Ectodermal cell (in vitro differentiated cells): ENCODE data around the gene CDKAL1.
"Not testable (repeated sequence)": the region's sequence is repeated elsewhere in the genome, so short reads cannot be mapped to it uniquely, and the experiment has no call there.

Source experiments
- H3K27ac ChIP-seq: 2 replicates; pipeline ENCODE4 v1.7.0; 2013; ENCODE audit warnings: mild to moderate bottlenecking, low read depth, low read length; ENCODE audit not compliant: insufficient read depth, poor library complexity, severe bottlenecking
- H3K27me3 ChIP-seq: 2 replicates; pipeline ENCODE4 v1.7.0; 2013; ENCODE audit warnings: mild to moderate bottlenecking, low read length; ENCODE audit not compliant: insufficient read depth, control insufficient read depth, poor library complexity, severe bottlenecking
- H3K36me3 ChIP-seq: one replicate; pipeline ENCODE4 v1.7.0; 2013; ENCODE audit warnings: low read length; ENCODE audit not compliant: control insufficient read depth, insufficient read depth
- H3K4me1 ChIP-seq: one replicate; pipeline ENCODE4 v1.7.0; 2013; ENCODE audit warnings: low read length; ENCODE audit not compliant: control insufficient read depth, insufficient read depth
- H3K4me3 ChIP-seq: 2 replicates; pipeline ENCODE4 v1.7.0; 2013; ENCODE audit warnings: low read depth, low read length, control low read depth; ENCODE audit not compliant: insufficient read depth
- H3K9me3 ChIP-seq: 2 replicates; pipeline ENCODE4 v1.7.0; 2013; ENCODE audit warnings: mild to moderate bottlenecking, low read length, moderate library complexity; ENCODE audit not compliant: control insufficient read depth
- WGBS, 2 experiments: methylation state at CpG; one replicate each; pipeline ENCODE4 v1.1.7; 2013; ENCODE audit warnings: missing lambda C conversion rate in 2 of 2; 5-methylcytosine and 5-hydroxymethylcytosine counted together

CDKAL1 gene

GRCh38 chr6:21087188-21087587 lies 552.9 kb downstream of the CDKAL1 start:
- 94 to 98% methylated on average over 4 of the region's 4 CpGs for WGBS, 2 experiments
- no peaks in the 10 kb centered on the region for H3K4me1 ChIP-seq

GRCh38 chr6:21091411-21091810 lies 557.2 kb downstream of the CDKAL1 start:
- Histone ChIP-seq H3K36me3 (no peaks in the 10 kb centered on the region), H3K27me3 (no peaks in the 10 kb centered on the region), H3K4me3 (no peak overlapping the region), H3K9me3 (no peaks in the 10 kb centered on the region), H3K27ac (no peak overlapping the region), H3K4me1 (no peaks in the 10 kb centered on the region)
- WGBS, 2 experiments = 94 to 97% methylated on average over 1 to 2 of the region's 2 CpGs

More at GRCh38 chr6:21087188-21087587, 552.9 kb downstream of the CDKAL1 start:
- Histone ChIP-seq H3K27ac (no peak overlapping the region), H3K27me3 (no peaks in the 10 kb centered on the region), H3K9me3 (no peaks in the 10 kb centered on the region), H3K4me3 (no peak overlapping the region), H3K36me3 (no peaks in the 10 kb centered on the region)

GRCh38 chr6:21092231-21092772 lies 558.0 kb downstream of the CDKAL1 start:
- not testable (repeated sequence) for H3K4me1 ChIP-seq, H3K4me3 ChIP-seq, H3K27me3 ChIP-seq, H3K9me3 ChIP-seq, H3K36me3 ChIP-seq, H3K27ac ChIP-seq
- WGBS, 2 experiments = 75 to 85% methylated on average over 3 to 6 of the region's 6 CpGs

- Histone ChIP-seq H3K27ac (no peak overlapping the region), H3K4me1 (peaks cover 19% of the 10 kb centered on the region), H3K4me3 (no peak overlapping the region), H3K9me3 (no peaks in the 10 kb centered on the region), H3K36me3 (no peaks in the 10 kb centered on the region), H3K27me3 (no peaks in the 10 kb centered on the region)
- WGBS, 2 experiments = 80 to 98% methylated on average over 2 of the region's 2 CpGs
Observed at GRCh38 chr6:21095462-21095861, 561.2 kb downstream of the CDKAL1 start.

- H3K4me1 ChIP-seq = peaks cover 25% of the 10 kb centered on the region
- no peaks in the 10 kb centered on the region for H3K9me3 ChIP-seq
- peak overlapping the region; percentile 44 for H3K27ac ChIP-seq
- H3K27me3 ChIP-seq = no peaks in the 10 kb centered on the region
- H3K4me3 ChIP-seq = no peak overlapping the region
- no peaks in the 10 kb centered on the region for H3K36me3 ChIP-seq
- WGBS, 2 experiments = 93 to 95% methylated on average over 4 of the region's 4 CpGs
Observed at GRCh38 chr6:21098134-21098533, 563.9 kb downstream of the CDKAL1 start.

- H3K9me3 ChIP-seq = no peaks in the 10 kb centered on the region
- peaks cover 25% of the 10 kb centered on the region for H3K4me1 ChIP-seq
- WGBS, 2 experiments = 72 to 85% methylated on average over 1 of the region's 1 CpG
- no peak overlapping the region for H3K4me3 ChIP-seq
- no peak overlapping the region for H3K27ac ChIP-seq
- H3K36me3 ChIP-seq = no peaks in the 10 kb centered on the region
- H3K27me3 ChIP-seq = no peaks in the 10 kb centered on the region
Observed at GRCh38 chr6:21098744-21099143, 564.5 kb downstream of the CDKAL1 start.

- no peaks in the 10 kb centered on the region for H3K9me3 ChIP-seq
- H3K27me3 ChIP-seq = no peaks in the 10 kb centered on the region
- no peaks in the 10 kb centered on the region for H3K36me3 ChIP-seq
- no peak overlapping the region for H3K4me3 ChIP-seq
- WGBS, 2 experiments = 90 to 95% methylated on average over 5 to 6 of the region's 7 CpGs
- peaks cover 25% of the 10 kb centered on the region for H3K4me1 ChIP-seq
- peak overlapping the region; percentile 17 for H3K27ac ChIP-seq
Observed at GRCh38 chr6:21099338-21100314, 565.4 kb downstream of the CDKAL1 start.

GRCh38 chr6:21100991-21101390 lies 566.7 kb downstream of the CDKAL1 start:
- H3K27ac ChIP-seq = no peak overlapping the region

GRCh38 chr6:21101694-21102093 lies 567.4 kb downstream of the CDKAL1 start:
- no peak overlapping the region for H3K4me3 ChIP-seq
- peaks cover 25% of the 10 kb centered on the region for H3K4me1 ChIP-seq
- H3K9me3 ChIP-seq = no peaks in the 10 kb centered on the region
- WGBS, 2 experiments = 95 to 97% methylated on average over 1 of the region's 1 CpG
- no peak overlapping the region for H3K27ac ChIP-seq
- H3K36me3 ChIP-seq = no peaks in the 10 kb centered on the region
- no peaks in the 10 kb centered on the region for H3K27me3 ChIP-seq

More at GRCh38 chr6:21100991-21101390, 566.7 kb downstream of the CDKAL1 start:
- H3K36me3 ChIP-seq = no peaks in the 10 kb centered on the region
- H3K4me3 ChIP-seq = no peak overlapping the region
- 93 to 97% methylated on average over 4 of the region's 4 CpGs for WGBS, 2 experiments
- peaks cover 25% of the 10 kb centered on the region for H3K4me1 ChIP-seq
- H3K9me3 ChIP-seq = no peaks in the 10 kb centered on the region
- no peaks in the 10 kb centered on the region for H3K27me3 ChIP-seq

- no peak overlapping the region for H3K4me3 ChIP-seq
- WGBS, 2 experiments = 85 to 86% methylated on average over 7 of the region's 7 CpGs
Observed at GRCh38 chr6:21102201-21102600, 567.9 kb downstream of the CDKAL1 start.

More at GRCh38 chr6:21102201-21102600, 567.9 kb downstream of the CDKAL1 start:
- Histone ChIP-seq H3K4me1 (peaks cover 25% of the 10 kb centered on the region), H3K27ac (no peak overlapping the region), H3K36me3 (no peaks in the 10 kb centered on the region), H3K27me3 (no peaks in the 10 kb centered on the region), H3K9me3 (no peaks in the 10 kb centered on the region)
